Stimulated activated CD4-positive, alpha-beta T cell treated with anti-CD3 and anti-CD28 coated beads, TNF-alpha, amount 100 ng/mL, for 1 hour (primary cell): Measurements from ENCODE around the gene CNTLN.
"Not testable (repeated sequence)": the region's sequence is repeated elsewhere in the genome, so short reads cannot be mapped to it uniquely, and the experiment has no call there.

Source experiments
- DNase-seq, 3 donors: peaks; one replicate each; pipeline ENCODE4 v3.0.0-alpha.2; 2020; ENCODE audit warnings: low read depth in 3 of 3, low spot score in 1 of 3

CNTLN gene

DNA sequence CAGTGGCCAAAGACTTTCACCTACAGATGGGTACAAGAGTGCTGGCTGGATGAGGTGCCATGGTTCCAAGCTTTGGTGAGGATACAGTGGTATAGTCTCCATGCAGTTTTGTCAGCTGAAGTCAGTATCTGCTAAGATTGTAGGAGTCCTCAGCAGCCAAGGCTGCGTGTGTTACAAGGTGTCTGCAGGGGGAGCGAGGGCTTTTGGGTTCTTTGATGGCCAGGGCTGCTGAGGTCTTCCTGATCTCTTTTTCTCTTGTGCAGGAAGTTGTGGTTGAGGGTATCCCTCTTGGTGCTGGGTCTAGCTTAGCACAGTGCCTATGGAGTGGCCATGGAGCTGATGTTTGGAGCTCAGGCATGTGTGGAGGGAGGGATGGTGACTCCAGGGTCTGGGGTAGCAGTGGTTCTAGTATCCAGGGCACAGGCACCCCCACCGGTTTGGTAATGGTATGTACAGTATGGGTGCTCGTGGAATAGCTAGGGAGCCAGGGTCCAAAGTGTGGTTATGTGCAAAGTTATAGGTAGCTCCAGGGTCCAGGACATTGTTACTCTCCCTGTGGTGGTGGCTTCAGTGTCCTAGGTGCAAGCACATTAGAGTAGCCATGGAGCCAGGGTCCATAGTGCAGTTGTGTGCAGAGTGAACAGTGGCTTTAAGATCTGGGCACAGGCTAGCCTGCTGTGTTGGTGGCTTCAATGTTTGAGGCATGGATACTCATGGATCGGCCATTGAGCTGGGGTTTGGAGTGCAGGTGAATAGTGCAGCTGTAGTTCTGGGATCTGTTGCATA, 36.7 kb downstream of the CNTLN start:
- DNase-seq, result no peak

DNA sequence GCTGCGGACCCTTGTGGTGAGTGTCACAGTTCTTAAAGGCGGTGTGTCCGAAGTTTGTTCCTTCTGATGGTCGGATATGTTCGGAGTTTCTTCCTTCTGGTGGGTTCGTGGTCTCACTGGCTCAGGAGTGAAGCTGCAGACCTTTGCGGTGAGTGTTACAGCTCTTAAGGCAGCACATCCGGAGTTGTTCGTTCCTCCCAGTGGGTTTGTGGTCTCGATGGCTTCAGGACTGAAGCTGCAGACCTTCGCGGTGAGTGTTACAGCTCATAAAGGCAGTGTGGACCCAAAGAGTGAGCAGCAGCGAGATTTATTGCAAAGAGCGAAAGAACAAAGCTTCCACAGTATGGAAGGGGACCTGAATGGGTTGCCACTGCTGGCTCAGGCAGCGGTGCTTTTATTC, 42.7 kb downstream of the CNTLN start:
- DNase-seq, result not testable (repeated sequence)

DNA sequence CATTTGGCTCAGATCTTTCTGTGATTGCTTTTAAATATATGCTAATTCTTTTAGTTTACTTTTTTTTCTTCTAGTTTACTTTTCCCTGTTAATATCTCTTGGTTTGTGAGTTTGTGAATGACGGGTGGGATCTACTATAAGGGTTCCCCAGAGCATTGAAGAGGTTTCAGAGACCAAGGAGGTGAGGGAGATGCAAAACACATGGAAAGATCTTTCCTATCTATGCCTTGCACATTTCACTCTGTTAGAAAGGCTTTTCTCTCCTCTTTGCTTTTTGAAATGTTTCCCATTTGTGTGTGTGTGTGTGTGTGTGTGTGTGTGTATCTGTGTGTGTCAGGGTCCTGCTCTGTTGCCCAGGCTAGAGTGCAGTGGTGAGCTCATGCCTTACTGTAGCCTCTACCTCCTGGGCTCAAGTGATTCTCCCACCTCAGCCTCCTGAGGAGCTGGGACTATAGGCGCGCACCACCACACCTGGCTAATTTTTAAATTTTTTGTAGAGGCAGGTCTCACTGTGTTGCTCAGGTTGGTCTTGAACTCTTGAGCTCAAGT, 50.7 kb downstream of the CNTLN start:
- DNase-seq, result no peak

- no peak for DNase-seq
Observed at GRCh38 chr9:17191082-17191481, 56.2 kb downstream of the CNTLN start.

DNA sequence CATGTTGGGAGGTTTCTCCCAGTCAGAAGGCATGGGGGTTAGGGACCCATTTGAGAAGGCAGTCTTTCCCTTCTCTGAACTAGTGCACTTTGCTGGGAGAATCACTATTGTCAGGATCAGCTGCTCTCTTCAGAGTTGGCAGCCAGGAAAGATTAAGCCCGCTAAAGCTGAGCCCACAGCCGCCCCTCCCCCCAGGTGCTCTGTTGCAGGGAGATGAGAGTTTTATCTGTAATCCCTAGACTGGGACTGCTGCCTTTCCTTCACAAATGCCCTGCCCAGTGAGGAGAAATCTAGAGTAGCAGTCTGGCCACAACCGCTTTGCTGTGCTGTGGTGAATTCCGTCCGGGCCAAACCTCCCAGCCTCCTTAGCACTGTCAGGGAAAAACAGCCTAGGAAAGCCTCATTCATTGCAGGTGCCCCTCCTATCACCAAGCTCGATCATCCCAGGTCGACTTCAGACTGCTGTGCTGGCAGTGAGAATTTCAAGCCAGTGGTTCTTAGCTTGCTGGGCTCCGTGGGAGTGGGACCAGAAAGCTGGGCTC, 69.8 kb downstream of the CNTLN start:
- no peak for DNase-seq

GRCh38 chr9:17216011-17216410, 81.2 kb downstream of the CNTLN start:
- no peak for DNase-seq

DNA sequence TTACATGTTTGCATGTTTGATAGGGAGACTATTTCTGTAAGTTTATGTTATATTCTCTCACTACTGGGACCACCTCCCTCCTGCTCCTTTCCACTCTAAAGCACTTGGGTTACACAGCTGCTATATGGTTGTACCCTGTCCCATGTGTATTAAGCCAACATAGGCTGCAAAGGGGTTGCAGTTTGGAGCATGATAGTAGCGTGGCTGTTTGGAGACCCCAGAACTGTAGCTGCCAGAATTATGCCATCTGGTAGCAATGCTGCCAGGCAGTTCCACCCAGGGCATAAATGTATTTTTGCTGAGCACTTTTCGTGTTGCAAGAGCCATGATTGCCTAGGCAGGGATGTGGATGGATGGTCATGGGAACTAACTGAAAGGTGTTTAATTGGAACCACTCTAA, 81.8 kb downstream of the CNTLN start:
- DNase-seq, result no peak

- DNase-seq, result no peak
Observed at GRCh38 chr9:17217272-17217671, 82.4 kb downstream of the CNTLN start.

- no peak for DNase-seq
Observed at GRCh38 chr9:17219261-17219660, 84.4 kb downstream of the CNTLN start.

DNA sequence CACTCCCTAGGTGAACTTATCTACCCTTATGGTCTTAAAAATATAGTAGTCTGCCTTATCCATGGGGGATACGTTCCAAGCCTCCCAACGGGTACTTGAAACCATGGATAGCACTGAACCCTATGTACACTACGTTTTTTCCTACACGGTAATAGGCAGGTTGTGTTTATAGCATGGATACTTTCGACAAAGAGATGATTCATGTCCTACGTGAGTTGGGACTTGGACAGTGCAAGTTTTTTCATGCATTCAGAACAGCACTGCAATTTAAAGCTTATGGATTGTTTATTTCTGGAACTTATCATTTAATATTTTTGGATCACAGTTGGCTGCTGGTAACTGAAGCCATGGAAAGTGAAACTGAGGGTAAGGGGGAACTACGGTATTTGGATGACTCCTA, 88.1 kb downstream of the CNTLN start:
- DNase-seq, result no peak

DNA sequence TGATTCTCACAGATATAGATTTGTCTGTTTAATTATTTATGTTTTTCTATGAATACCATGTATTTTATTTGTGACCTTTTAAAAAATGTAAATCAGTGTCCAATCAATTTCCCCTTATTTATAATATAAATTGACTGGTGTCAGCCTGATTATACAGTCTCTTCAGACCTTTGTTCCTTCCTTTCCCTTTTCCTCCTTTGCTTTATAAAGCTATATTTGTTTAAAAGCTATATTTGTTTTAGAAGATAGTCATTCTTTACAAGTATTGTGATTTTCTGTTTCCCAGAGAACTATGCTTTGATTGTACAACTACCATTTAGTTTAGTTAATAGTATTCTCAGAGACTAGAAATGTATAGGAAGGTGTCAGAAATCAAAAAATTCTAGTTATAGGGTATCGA, 90.6 kb downstream of the CNTLN start:
- DNase-seq, result no peak

DNA sequence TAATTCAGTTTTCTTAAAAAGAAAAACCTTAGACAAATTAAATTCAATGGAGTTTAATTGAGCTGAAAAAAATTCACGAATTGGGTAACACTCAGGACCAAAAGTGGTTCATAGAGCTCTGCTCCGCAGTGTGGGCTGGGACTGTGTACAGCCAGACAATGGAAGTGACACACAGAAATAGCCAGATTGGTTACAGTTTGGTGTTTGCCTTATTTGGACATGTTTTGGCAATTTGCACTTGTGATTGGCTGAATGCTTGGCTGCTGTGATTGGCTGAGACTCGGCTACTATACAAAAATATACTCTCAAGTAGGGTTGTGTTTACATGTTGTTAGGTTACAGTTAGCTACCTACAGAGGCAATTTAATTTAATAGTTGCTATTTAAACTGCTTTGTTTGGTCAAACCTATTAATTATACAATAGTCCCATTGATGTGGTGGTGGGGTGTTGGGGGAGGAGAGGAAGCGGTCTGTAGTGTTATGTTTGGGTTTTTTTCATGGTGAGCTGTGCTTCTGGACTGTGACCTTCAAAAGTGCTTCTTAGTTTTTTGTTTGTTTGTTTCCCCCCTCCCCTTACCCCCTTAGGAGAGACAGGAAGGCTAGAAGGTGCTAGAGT, 95.2 kb downstream of the CNTLN start:
- DNase-seq, result no peak

DNA sequence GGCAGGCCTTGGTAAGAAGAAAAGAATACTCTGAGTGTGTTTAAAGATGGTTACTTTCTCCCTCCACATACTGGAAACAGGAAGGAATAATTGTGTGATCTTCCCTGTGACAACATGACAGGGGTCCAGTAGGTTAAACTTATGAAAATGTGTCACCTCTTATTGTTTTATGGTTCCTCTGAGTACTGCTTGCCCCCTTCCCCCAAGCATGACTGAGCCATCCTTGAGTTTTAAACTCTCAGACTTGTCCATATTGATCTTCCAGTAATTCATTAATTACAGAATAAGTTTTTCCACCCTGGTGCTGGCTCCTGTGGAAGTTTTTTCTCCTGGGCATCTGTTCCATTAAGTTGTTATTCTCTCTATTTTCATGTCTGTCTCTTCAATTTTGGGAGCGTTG, 95.8 kb downstream of the CNTLN start:
- DNase-seq, result no peak

- DNase-seq, result no peak
Observed at GRCh38 chr9:17236147-17236546, 101.3 kb downstream of the CNTLN start.

DNA sequence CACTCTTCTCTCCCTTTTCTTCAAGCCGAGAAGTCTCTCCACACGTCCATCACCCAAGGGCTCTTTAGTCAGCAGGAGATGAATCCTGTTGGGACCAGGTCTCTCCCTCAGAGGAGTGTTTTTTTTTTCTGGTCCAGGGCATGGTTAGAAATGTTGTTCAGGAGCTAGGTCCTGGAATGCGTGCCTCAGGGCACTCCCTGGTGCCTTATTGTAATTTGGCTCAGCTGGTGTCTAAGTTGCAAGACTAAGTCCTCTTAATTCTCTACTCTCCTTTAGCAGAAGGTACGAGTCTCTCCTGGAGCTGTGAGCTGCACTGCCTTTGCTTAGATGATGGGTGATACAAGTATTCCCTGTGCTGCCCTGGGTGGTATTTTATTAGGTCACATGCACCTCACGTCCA, 111.9 kb downstream of the CNTLN start:
- no peak for DNase-seq

DNA sequence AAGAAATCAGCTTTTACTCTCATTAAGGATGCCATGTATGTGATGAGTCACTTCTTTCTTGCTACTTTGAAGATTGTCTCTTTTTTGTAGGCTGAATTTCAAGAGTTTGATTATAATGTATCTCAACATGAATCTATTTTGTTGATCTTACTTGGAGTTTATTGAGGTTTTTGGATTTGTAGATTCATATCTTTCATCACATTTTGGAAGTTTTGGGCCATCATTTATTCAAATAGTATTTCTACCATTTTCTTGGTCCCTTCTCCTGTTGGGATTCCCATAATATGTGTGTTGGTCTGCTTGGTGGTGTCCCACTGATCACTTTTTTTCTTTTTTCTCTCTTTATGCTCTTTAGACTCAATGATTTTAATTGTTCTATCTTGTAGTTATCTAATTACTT, 116.3 kb downstream of the CNTLN start:
- DNase-seq, result no peak

DNA sequence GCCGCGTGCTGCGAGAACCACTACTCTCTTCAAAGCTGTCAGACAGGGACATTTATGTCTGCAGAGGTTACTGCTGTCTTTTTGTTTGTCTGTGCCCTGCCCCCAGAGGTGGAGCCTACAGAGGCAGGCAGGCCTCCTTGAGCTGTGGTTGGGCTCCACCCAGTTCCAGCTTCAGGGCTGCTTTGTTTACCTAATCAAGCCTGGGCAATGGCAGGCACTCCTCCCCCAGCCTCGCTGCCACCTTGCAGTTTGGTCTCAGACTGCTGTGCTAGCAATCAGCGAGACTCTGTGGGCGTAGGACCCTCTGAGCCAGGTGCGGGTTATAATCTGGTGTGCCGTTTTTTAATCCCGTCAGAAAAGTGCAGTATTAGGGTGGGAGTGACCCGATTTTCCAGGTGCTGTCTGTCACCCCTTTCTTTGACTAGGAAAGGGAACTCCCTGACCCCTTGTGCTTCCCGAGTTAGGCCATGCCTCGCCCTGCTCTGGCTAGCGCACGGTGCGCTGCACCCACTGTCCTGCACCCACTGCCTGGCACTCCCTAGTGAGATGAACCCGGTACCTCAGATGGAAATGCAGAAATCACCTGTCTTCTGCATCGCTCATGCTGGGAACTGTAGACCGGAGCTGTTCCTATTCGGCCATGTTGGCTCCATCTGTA, 133.8 kb downstream of the CNTLN start:
- DNase-seq, result not testable (repeated sequence)

DNA sequence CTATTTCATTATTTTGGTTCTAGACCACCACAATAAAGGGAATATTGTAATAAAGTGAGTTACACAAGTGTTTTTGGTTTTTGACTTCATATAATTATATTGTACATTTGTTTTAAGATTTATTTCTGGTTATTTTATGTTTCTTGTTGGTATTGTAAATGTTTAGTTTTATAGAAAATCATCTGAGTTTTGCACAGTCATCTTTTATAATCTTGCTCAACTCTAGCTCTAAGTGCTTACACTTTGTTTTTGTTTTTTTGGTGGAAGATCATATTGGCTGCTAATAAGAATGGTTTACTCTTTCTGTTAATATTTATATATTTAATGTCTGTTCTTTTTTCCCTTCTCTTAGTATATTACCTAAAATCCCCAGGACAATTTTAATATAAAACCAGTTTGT, 135.0 kb downstream of the CNTLN start:
- no peak for DNase-seq

DNA sequence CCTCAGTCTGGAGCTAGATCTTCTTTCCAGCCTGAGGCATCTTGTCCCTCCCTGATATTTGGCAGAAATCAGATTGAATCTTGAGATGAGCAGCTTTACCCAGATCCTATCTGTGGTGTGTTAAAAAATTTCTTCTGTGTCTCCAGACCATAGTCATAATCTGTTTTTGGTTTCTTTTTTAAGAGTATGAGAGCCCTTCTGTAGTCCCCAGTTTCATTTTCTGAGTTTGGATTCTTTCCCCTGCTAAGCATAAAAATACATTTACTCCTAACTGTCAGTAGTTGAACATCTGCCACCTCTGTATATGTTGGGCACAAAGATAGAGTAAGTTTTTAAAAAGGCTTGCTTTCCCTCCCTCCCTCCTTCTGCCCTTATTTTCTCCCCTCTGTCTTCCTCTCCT, 137.7 kb downstream of the CNTLN start:
- no peak for DNase-seq

DNA sequence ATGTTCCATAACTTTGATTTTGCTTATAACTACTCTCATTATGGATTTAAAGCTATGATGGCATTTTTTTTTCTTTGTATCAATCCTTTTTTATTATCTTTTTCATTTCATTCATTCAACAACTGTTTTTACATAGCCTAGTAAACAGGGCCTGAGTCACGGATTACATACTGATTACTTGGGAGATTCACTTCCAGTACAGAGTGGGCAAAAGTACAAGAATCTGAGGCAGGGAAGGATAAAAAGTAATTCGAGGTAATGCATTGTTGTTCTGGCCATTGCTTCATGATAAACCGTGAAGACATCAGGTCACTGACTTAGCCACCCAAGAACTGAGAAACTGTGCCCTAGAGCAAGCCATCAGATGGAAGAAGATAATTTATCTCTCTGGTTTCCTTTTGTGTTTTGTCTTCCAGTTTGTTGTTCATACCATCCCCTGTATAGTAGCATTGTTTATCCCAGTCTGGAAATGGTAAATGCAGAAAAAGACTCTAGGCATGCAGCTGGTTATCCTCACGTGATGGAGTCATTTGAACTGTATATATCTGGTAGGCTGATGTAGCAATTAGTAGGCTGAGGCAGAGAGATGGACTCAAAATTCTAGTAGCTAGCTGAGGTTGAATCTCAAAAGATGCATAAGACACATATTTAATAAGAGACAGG, 145.6 kb downstream of the CNTLN start:
- no peak for DNase-seq

DNA sequence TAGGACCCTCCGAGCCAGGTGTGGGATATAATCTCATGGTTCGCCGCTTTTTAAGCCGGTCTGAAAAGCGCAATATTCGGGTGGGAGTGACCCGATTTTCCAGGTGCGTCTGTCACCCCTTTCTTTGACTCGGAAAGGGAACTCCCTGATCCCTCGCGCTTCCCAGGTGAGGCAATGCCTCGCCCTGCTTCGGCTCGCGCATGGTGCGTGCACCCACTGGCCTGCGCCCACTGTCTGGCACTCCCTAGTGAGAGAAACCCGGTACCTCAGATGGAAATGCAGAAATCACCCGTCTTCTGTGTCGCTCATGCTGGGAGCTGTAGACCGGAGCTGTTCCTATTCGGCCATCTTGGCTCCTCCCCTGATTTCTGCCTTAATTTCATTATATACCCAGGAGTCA, 155.8 kb downstream of the CNTLN start:
- not testable (repeated sequence) for DNase-seq
